CD4-positive, alpha-beta T cell (primary cell): ENCODE data around the gene TCF12. TPM values are rescaled to one million over a fixed set of nuclear protein-coding genes. Genes with fewer than 3 reads are reported as not detected.

Experiments
- ATAC-seq: fragments of 200-7000 bp; cut with Tn5 transposase; one replicate; pipeline ENCODE4 v1.10.0; 2022; ENCODE audit warnings: mild to moderate bottlenecking; ENCODE audit not compliant: poor library complexity
- CTCF ChIA-PET: fragments of 350-600 bp; sonication (Branson Sonifier 250); formaldehyde crosslinking; loops from one replicate; lab custom pipeline; 2021; ENCODE audit warnings: antibody characterized with exemption, inconsistent platforms; lab: Charles Lee
- POLR2A ChIA-PET: fragments of 350-600 bp; sonication (Branson Sonifier 250); formaldehyde crosslinking; loops from one replicate; lab custom pipeline; 2021; ENCODE audit warnings: antibody characterized with exemption, inconsistent platforms; lab: Charles Lee
- DNase-seq, 14 experiments: peaks; one replicate each; pipeline ENCODE4 v3.0.0-alpha.2; 2013 to 2020; ENCODE audit warnings: mixed read lengths in 2 of 14
- H3K27ac ChIP-seq, 2 donors: one replicate each; pipeline versions ENCODE4 v1.5.1 to v1.7.0; 2013; ENCODE audit warnings: low read length in 2 of 2, low read depth in 1 of 2, mild to moderate bottlenecking in 1 of 2
- H3K27me3 ChIP-seq, 2 experiments: 1 replicate in 1 of 2; 2 replicates in 1 of 2; pipeline versions ENCODE4 v1.6.1 to v1.7.0; 2013; ENCODE audit warnings: low read length in 2 of 2, control low read depth in 1 of 2, mild to moderate bottlenecking in 1 of 2, moderate library complexity in 1 of 2; ENCODE audit not compliant: insufficient read depth in 2 of 2, control insufficient read depth in 1 of 2
- H3K36me3 ChIP-seq: one replicate; pipeline ENCODE4 v1.6.1; 2013; ENCODE audit warnings: low read length, control low read depth; ENCODE audit not compliant: insufficient read depth
- H3K4me1 ChIP-seq: one replicate; pipeline ENCODE4 v1.6.1; 2013; ENCODE audit warnings: low read length, control low read depth; ENCODE audit not compliant: insufficient read depth
- H3K4me3 ChIP-seq: one replicate; pipeline ENCODE4 v1.5.1; 2013; ENCODE audit warnings: mild to moderate bottlenecking, low read length, moderate library complexity
- H3K9me3 ChIP-seq, 2 experiments: 1 replicate in 1 of 2; 2 replicates in 1 of 2; pipeline versions ENCODE4 v1.6.1 to v1.7.0; 2013; ENCODE audit warnings: low read length in 2 of 2, mild to moderate bottlenecking in 2 of 2, control low read depth in 1 of 2, moderate library complexity in 1 of 2; ENCODE audit not compliant: control insufficient read depth in 1 of 2, insufficient read depth in 1 of 2
- H3K27ac Mint-ChIP-seq: one replicate; pipeline ENCODE4 v1.8.0; 2020; ENCODE audit warnings: mixed read lengths
- H3K27me3 Mint-ChIP-seq: one replicate; pipeline ENCODE4 v1.8.0; 2021; ENCODE audit warnings: mixed read lengths
- H3K36me3 Mint-ChIP-seq: one replicate; pipeline ENCODE4 v1.8.0; 2021; ENCODE audit warnings: low read depth, mixed read lengths
- H3K4me1 Mint-ChIP-seq: one replicate; pipeline ENCODE4 v1.8.0; 2021; ENCODE audit warnings: low read depth, mixed read lengths
- H3K4me3 Mint-ChIP-seq: one replicate; pipeline ENCODE4 v1.8.0; 2020; ENCODE audit warnings: mild to moderate bottlenecking, mixed read lengths
- H3K9me3 Mint-ChIP-seq: one replicate; pipeline ENCODE4 v1.8.0; 2020; ENCODE audit warnings: mixed read lengths
- intact Hi-C, 2 experiments: fragments of 100-400 bp; cut with DNase I in 1 of 2; cut with micrococcal nuclease in 1 of 2; formaldehyde crosslinking; loops; one replicate each; pipeline versions ENCODE4 v1.15.1 to v1.9.0; 2023 to 2025; cut with DNase I, micrococcal nuclease
- total RNA-seq, 174 experiments: library from RNA in 2 of 174; stranded (reverse) in 2 of 174; gene quantifications; one replicate each; pipeline ENCODE4 v1.2.3 and lab custom pipeline; 2021 to 2026
- TF ChIP-seq, protein P1 (sequence below): fragments of 200-600 bp; IDR thresholded peaks from one replicate; pipeline ENCODE4 v1.8.0; 2022; ENCODE audit warnings: antibody characterized with exemption, mild to moderate bottlenecking

Gene TCF12
- total RNA-seq, 2 experiments from 2014 or later = 54.0 TPM

DNA sequence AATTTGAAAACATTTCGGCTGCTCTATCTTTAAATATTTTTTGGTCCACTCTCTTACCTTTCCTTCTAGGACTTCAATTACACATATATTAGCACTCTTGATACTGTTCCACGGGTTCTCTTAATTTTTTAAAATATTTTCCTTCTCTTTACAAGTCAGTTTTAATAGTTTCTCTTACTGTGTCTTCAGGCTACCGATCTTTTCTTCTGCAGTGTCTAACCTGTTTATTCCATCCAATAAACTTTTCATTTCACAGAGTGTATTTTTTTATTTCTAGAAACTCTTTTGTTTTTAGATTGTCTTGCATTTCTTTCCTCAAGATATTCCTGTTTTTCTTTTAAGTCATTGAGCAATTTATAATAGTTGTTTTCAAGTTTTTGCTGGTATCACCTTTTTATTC lies 27.7 kb downstream of the TCF12 start:
- Histone ChIP-seq H3K4me3 (no peak overlapping the region), H3K27ac (no peak overlapping the region), H3K36me3 (no peaks in the 10 kb centered on the region), H3K27me3 (no peaks in the 10 kb centered on the region), H3K9me3 (peaks cover 0 to 8% of the 10 kb centered on the region in 2 experiments), H3K4me1 (no peaks in the 10 kb centered on the region)
- Mint-ChIP-seq H3K4me3 (no peak overlapping the region), H3K36me3 (peaks cover 44% of the 10 kb centered on the region), H3K27ac (no peak overlapping the region), H3K4me1 (peaks cover 63% of the 10 kb centered on the region), H3K9me3 (peaks cover 3% of the 10 kb centered on the region), H3K27me3 (no peaks in the 10 kb centered on the region)
- ATAC-seq = no peak
- intact Hi-C loops = no loop called here
- POLR2A ChIA-PET = no interaction called here
- CTCF ChIA-PET = no interaction called here
- no peak for DNase-seq
- TF ChIP-seq, protein P1, sequence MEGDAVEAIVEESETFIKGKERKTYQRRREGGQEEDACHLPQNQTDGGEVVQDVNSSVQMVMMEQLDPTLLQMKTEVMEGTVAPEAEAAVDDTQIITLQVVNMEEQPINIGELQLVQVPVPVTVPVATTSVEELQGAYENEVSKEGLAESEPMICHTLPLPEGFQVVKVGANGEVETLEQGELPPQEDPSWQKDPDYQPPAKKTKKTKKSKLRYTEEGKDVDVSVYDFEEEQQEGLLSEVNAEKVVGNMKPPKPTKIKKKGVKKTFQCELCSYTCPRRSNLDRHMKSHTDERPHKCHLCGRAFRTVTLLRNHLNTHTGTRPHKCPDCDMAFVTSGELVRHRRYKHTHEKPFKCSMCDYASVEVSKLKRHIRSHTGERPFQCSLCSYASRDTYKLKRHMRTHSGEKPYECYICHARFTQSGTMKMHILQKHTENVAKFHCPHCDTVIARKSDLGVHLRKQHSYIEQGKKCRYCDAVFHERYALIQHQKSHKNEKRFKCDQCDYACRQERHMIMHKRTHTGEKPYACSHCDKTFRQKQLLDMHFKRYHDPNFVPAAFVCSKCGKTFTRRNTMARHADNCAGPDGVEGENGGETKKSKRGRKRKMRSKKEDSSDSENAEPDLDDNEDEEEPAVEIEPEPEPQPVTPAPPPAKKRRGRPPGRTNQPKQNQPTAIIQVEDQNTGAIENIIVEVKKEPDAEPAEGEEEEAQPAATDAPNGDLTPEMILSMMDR = no peak

DNA sequence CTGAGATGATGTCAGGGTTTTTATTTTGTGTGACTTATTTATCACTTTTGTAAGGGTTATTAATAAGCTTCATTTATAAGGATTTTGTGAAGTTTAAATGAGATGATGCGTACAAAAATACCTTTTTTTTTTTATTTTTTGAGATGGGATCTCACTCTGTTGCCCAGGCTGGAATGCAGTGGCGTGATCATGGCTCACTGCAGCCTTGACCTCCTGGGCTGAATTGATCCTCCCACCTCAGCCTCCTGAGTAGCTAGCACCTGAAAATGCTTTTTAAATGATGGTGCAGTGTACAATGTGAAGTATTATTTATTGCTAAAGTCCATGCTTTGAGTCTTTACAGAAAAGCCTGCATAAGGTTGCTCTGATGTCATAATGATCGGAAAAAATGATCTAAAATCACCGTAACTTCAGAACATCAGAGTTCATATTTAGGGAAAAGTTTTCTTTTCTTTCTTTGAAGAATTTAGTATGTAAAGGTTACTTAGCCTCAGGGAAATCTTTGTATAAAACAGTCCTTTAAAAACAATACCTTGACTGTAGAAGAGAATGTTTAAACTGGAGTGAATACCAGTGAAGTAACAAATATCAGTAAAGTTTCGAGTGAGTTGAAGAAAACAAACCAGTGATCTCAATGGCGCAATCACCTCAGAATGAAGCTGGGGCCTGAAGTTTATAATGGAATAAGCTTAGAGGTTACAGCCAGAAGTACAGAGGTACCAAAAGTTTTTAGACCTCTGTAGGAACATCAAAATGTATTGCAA lies 29.7 kb downstream of the TCF12 start:
- H3K27ac ChIP-seq = no peak overlapping the region
- intact Hi-C loops = no loop called here
- H3K4me1 Mint-ChIP-seq = peaks cover 52% of the 10 kb centered on the region
- H3K4me3 ChIP-seq = no peak overlapping the region
- H3K27ac Mint-ChIP-seq = peak overlapping the region; percentile 64
- CTCF ChIA-PET = interaction anchor here (0.5 to 1.1 kb wide), 2 partner anchors 13 to 30 kb away, joined by 3 read pairs; partner anchors contain the start of gene TCF12
- no peak for ATAC-seq
- DNase-seq = no peak
- H3K9me3 Mint-ChIP-seq = peaks cover 3% of the 10 kb centered on the region
- TF ChIP-seq, protein P1 = no peak
- H3K36me3 Mint-ChIP-seq = peaks cover 56% of the 10 kb centered on the region
- no peak overlapping the region for H3K4me3 Mint-ChIP-seq
- H3K27me3 ChIP-seq = no peaks in the 10 kb centered on the region
- no peaks in the 10 kb centered on the region for H3K4me1 ChIP-seq
- peaks cover 0 to 8% of the 10 kb centered on the region in 2 experiments for H3K9me3 ChIP-seq
- POLR2A ChIA-PET = no interaction called here
- H3K27me3 Mint-ChIP-seq = no peaks in the 10 kb centered on the region
- no peaks in the 10 kb centered on the region for H3K36me3 ChIP-seq

DNA sequence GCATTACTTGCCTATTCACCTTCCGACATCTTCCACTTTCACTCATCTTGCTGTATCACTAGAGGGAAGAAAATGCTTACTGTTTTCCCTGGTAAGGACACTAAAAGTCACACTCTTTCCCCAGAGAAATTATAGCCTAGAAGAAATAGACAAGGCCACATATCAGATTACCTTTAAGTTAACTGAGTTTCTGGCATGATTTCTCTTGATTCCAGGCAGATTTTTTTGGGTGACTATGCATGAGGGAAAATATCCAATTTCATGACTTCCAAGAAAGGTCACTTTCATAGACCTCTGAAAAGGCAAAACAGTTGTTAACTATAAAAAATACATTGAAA lies 30.3 kb downstream of the TCF12 start:
- no peak overlapping the region for H3K27ac ChIP-seq
- peaks cover 58% of the 10 kb centered on the region for H3K36me3 Mint-ChIP-seq
- H3K4me1 Mint-ChIP-seq = peaks cover 52% of the 10 kb centered on the region
- ChIA-PET POLR2A (no interaction called here), CTCF (no interaction called here)
- peaks cover 0 to 8% of the 10 kb centered on the region in 2 experiments for H3K9me3 ChIP-seq
- H3K27ac Mint-ChIP-seq = peak overlapping the region; percentile 8
- no peaks in the 10 kb centered on the region for H3K36me3 ChIP-seq
- no peak for DNase-seq
- TF ChIP-seq, protein P1 = no peak
- peaks cover 3% of the 10 kb centered on the region for H3K9me3 Mint-ChIP-seq
- intact Hi-C loops = no loop called here
- H3K27me3 ChIP-seq = no peaks in the 10 kb centered on the region
- no peaks in the 10 kb centered on the region for H3K27me3 Mint-ChIP-seq
- no peaks in the 10 kb centered on the region for H3K4me1 ChIP-seq
- H3K4me3 Mint-ChIP-seq = no peak overlapping the region
- no peak overlapping the region for H3K4me3 ChIP-seq
- ATAC-seq = no peak
